Osteocyte (in vitro differentiated cells): ENCODE measurements around the gene FBXO28. TPM values are rescaled to one million over a fixed set of nuclear protein-coding genes. Genes with fewer than 3 reads are reported as not detected.

Source experiments
- DNase-seq: peaks from one replicate; pipeline ENCODE4 v3.0.0; 2021; ENCODE audit warnings: mixed read lengths; ENCODE audit not compliant: unreplicated experiment; ENCODE audit errors: extremely low spot score
- H3K27ac Mint-ChIP-seq: one replicate; pipeline ENCODE4 v1.8.0; 2021; ENCODE audit warnings: mild to moderate bottlenecking, mixed read lengths; ENCODE audit not compliant: unreplicated experiment
- H3K27me3 Mint-ChIP-seq: one replicate; pipeline ENCODE4 v1.8.0; 2021; ENCODE audit warnings: mixed read lengths; ENCODE audit not compliant: unreplicated experiment
- H3K36me3 Mint-ChIP-seq: one replicate; pipeline ENCODE4 v1.8.0; 2021; ENCODE audit warnings: mixed read lengths; ENCODE audit not compliant: unreplicated experiment
- H3K4me1 Mint-ChIP-seq: one replicate; pipeline ENCODE4 v1.8.0; 2021; ENCODE audit warnings: mixed read lengths; ENCODE audit not compliant: unreplicated experiment
- H3K4me3 Mint-ChIP-seq: one replicate; pipeline ENCODE4 v1.8.0; 2021; ENCODE audit warnings: mild to moderate bottlenecking, moderate library complexity, mixed read lengths; ENCODE audit not compliant: unreplicated experiment
- H3K9me3 Mint-ChIP-seq: one replicate; pipeline ENCODE4 v1.8.0; 2021; ENCODE audit warnings: mixed read lengths; ENCODE audit not compliant: unreplicated experiment
- CTCF ChIP-seq: fragments of 200-600 bp; sonication (generic); IDR thresholded peaks from 2 replicates; pipeline ENCODE4 v1.5.0; 2021; ENCODE audit warnings: antibody characterized with exemption, mild to moderate bottlenecking, moderate library complexity
- total RNA-seq: library from RNA; stranded (reverse); gene quantifications from 2 replicates; pipeline ENCODE4 v1.2.1, GENCODE V29; 2021

FBXO28 gene
- total RNA-seq, 1 donor from 2014 or later: 28.1 TPM

- H3K4me3 Mint-ChIP-seq: no peak overlapping the region
- H3K27ac Mint-ChIP-seq: no peak overlapping the region
- H3K9me3 Mint-ChIP-seq: no peaks in the 10 kb centered on the region
- no peaks in the 10 kb centered on the region for H3K36me3 Mint-ChIP-seq
- no peaks in the 10 kb centered on the region for H3K4me1 Mint-ChIP-seq
- no peak for TF ChIP-seq CTCF
- peaks cover 40% of the 10 kb centered on the region for H3K27me3 Mint-ChIP-seq
- no peak for DNase-seq
Measured at GRCh38 chr1:224095339-224095738, 18.6 kb upstream of the FBXO28 start.

GRCh38 chr1:224095867-224096266 lies 18.0 kb upstream of the FBXO28 start:
- no peak for DNase-seq
- H3K27ac Mint-ChIP-seq: no peak overlapping the region
- H3K27me3 Mint-ChIP-seq: peaks cover 37% of the 10 kb centered on the region
- H3K36me3 Mint-ChIP-seq: no peaks in the 10 kb centered on the region
- H3K9me3 Mint-ChIP-seq: no peaks in the 10 kb centered on the region
- H3K4me1 Mint-ChIP-seq: no peaks in the 10 kb centered on the region
- H3K4me3 Mint-ChIP-seq: no peak overlapping the region
- TF ChIP-seq CTCF: no peak

- Mint-ChIP-seq H3K27ac (no peak overlapping the region), H3K4me1 (no peaks in the 10 kb centered on the region), H3K9me3 (no peaks in the 10 kb centered on the region), H3K36me3 (no peaks in the 10 kb centered on the region), H3K4me3 (no peak overlapping the region), H3K27me3 (peaks cover 37% of the 10 kb centered on the region)
- DNase-seq: no peak
- TF ChIP-seq CTCF: no peak
Measured at GRCh38 chr1:224096773-224097172, 17.1 kb upstream of the FBXO28 start.

- no peak for TF ChIP-seq CTCF
- no peak for DNase-seq
Measured at GRCh38 chr1:224098007-224098406, 15.9 kb upstream of the FBXO28 start.

GRCh38 chr1:224106568-224107281 lies 7.2 kb upstream of the FBXO28 start:
- Mint-ChIP-seq H3K27me3 (peaks cover 54% of the 10 kb centered on the region), H3K4me3 (peak overlapping the region; percentile 15), H3K4me1 (peaks cover 6% of the 10 kb centered on the region), H3K27ac (no peak overlapping the region), H3K9me3 (no peaks in the 10 kb centered on the region), H3K36me3 (no peaks in the 10 kb centered on the region)
- no peak for DNase-seq
- TF ChIP-seq CTCF: peak; percentile 48

More at GRCh38 chr1:224098007-224098406, 15.9 kb upstream of the FBXO28 start:
- no peaks in the 10 kb centered on the region for H3K9me3 Mint-ChIP-seq
- no peaks in the 10 kb centered on the region for H3K36me3 Mint-ChIP-seq
- H3K4me1 Mint-ChIP-seq: no peaks in the 10 kb centered on the region
- H3K27me3 Mint-ChIP-seq: peaks cover 37% of the 10 kb centered on the region
- no peak overlapping the region for H3K4me3 Mint-ChIP-seq
- H3K27ac Mint-ChIP-seq: no peak overlapping the region
